Measurements from ENCODE around the gene SLX4IP.

The SLX4IP gene

DNA sequence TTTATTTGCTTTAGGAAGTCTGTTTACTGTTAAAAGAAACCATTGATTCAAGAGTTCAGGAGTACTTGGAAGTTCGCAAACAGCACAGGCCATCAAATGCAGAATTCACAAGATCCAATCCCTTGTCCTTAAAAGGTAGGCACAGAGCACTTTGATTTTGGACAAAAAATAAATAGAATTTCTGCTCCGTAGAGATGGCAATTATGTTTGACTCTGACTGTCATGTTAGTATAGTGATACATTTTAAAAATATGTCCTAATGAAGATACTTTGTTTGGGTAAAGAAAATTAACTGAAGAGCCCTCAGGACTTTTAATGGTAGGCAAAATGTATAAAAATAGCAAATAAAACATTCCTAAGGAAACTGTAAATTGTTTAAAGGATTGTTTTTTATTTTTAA is 125.6 kb downstream of the SLX4IP start:
- Mint-ChIP-seq H3K9me3 (no peaks in the 10 kb centered on the region), H3K36me3 (ENCODE audit: low read depth) (peaks cover 5% of the 10 kb centered on the region), H3K4me3 (no peak overlapping the region), H3K27me3 (ENCODE audit: low read depth) (peaks cover 3% of the 10 kb centered on the region), H3K27ac (no peak overlapping the region), H3K4me1 (ENCODE audit: low read depth) (peaks cover 28% of the 10 kb centered on the region)

DNA sequence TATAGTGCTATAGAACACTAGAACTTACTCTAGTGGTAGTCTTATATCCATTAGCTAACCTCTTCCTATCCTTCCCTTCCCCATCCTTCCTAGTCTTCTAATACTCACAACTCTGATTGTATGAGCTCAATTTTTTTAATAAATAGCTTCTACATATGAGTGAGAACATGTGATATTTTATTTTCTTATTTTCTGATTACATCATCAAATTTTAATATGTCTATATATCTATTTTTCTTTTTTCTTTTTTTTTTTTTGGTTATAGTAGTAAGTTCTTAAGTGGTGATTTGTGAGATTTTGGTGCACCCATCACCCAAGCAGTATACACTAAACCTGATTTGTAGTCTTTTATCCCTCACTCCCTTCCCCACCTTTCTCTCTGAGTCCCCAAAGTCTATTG is 126.2 kb downstream of the SLX4IP start:
- Mint-ChIP-seq H3K9me3 (no peaks in the 10 kb centered on the region), H3K27me3 (ENCODE audit: low read depth) (no peaks in the 10 kb centered on the region), H3K36me3 (ENCODE audit: low read depth) (peaks cover 7% of the 10 kb centered on the region), H3K27ac (no peak overlapping the region), H3K4me1 (ENCODE audit: low read depth) (peaks cover 31% of the 10 kb centered on the region), H3K4me3 (no peak overlapping the region)

DNA sequence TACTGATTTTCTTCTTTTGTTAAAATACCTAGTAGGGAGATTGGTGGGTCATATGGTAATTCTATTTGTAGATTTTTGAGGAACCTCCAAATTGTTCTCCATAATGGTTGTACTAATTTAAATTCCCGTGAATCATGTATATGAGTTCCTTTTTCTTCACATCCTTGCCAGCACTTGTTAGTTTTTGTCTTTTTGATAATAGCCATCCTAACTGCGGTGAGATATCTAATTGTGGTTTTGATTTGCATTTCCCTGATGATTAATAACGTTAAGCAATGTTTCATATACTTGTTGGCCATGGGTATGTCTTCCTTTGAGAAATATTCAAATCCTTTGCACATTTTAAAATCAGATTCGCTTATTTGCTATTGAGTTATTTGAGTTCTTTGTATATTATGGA is 127.8 kb downstream of the SLX4IP start:
- Mint-ChIP-seq H3K36me3 (ENCODE audit: low read depth) (peaks cover 9% of the 10 kb centered on the region), H3K4me1 (ENCODE audit: low read depth) (peaks cover 34% of the 10 kb centered on the region), H3K9me3 (no peaks in the 10 kb centered on the region), H3K27ac (no peak overlapping the region), H3K4me3 (no peak overlapping the region), H3K27me3 (ENCODE audit: low read depth) (no peaks in the 10 kb centered on the region)

DNA sequence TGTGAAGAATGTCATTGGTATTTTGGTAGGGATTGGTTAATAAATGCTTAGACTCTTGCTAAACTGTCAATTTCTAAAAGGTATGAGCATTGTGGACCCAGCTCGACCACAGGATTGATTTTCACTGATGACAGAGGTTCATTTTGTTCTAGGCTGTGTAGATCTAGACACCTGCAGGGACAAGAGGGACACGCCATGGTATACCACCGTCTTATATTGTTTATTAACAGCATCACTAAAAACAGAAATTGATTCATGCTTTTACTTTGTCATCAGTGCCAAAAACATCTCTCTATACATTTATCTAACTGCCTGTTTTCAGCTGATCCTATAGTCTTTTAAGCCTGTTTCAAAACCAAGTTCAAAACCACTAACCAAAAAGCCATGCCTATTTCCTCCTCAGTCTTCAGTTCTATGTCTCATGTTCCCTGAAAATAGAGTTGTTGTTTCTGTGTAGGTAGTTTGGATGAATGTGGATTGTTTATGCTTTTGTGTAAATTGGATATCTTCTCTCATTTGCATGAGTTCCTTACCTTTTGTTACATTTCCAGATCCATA is 128.9 kb downstream of the SLX4IP start:
- Mint-ChIP-seq H3K27ac (no peak overlapping the region), H3K36me3 (ENCODE audit: low read depth) (peaks cover 9% of the 10 kb centered on the region), H3K4me3 (no peak overlapping the region), H3K27me3 (ENCODE audit: low read depth) (no peaks in the 10 kb centered on the region), H3K4me1 (ENCODE audit: low read depth) (peaks cover 33% of the 10 kb centered on the region), H3K9me3 (no peaks in the 10 kb centered on the region)

DNA sequence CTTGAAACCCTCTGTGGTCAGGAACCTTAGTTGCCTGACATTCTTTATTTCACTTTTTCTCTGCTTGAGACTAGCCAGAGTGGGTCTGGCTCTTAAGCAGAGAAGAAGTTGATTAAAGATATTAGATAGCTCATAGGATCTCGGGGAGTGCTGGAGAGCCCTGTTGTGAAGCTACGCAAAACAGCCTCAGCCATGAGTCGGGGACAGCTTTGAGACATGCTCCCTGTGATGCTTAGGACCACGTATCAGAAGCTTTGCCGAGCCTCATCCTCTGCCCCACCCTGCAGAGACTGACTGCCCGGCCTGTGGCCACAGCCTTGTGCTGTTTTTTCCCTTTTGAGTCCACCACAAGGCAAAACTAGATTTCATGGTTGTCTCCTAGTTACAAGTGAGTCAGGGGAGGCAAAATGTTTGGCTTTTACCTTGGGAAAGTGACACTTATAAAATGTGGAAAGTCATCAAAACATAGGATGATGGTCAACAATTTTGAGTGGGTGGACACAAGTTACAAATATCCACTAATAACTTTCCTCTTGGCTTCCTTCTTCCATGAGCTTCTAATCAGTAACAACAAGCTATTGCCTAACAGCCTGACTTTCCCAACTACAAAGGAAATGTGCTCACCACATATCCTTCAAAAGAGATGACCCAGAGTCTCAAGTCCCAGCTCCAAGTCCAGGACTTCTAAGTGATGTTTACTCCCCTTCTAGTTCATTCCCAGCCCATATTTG is 130.3 kb downstream of the SLX4IP start:
- H3K36me3 Mint-ChIP-seq (ENCODE audit: low read depth) = peaks cover 12% of the 10 kb centered on the region
- no peak overlapping the region for H3K4me3 Mint-ChIP-seq
- no peaks in the 10 kb centered on the region for H3K27me3 Mint-ChIP-seq (ENCODE audit: low read depth)
- no peaks in the 10 kb centered on the region for H3K9me3 Mint-ChIP-seq
- H3K4me1 Mint-ChIP-seq (ENCODE audit: low read depth) = peaks cover 32% of the 10 kb centered on the region
- no peak overlapping the region for H3K27ac Mint-ChIP-seq

DNA sequence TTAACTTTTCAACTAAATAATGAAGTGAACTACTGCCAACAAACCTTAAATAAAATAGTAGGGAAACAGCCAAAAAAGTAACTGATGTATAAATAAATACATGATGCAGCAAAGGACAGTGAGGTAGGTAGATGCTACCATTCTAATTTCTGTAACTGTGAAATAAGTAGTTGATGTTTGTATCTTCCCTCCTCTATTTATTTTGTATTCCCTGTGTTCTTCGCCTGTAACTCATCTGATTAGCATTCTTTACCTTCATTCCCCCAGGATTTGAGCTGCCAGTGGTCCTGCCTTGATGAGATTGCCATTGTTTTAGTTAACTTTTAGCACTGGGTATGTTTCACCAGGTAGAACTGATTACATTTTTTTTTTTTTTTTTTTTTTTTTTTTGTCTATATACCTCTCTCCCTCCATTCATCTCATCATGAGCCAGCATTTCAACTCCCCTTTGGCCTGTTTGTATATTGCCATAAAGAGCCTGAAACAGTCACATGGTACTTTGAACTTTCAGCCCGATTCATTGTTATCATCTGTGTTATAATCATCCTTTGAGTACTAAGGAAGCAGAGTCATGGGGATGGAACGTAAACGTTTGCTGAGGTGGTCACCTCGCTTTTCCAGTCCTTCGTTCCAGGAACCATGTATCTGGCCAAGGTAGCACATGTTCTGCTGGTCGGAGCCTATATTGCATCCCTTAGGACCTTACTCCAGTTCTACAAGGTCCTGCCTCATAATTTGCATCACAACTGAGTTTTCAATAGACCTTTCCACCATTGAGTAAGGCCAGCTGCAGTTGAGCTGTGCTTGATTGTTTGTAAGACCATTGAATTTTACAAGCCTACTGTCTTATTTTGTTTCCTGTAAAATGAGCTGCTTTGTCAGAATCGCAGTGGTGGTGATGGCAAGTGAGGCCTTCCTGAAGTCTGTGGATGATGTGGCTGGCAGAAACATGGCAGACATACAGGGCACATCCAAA is 131.1 kb downstream of the SLX4IP start:
- Mint-ChIP-seq H3K4me1 (ENCODE audit: low read depth) (peaks cover 32% of the 10 kb centered on the region), H3K9me3 (no peaks in the 10 kb centered on the region), H3K27ac (no peak overlapping the region), H3K4me3 (no peak overlapping the region), H3K27me3 (ENCODE audit: low read depth) (no peaks in the 10 kb centered on the region), H3K36me3 (ENCODE audit: low read depth) (peaks cover 12% of the 10 kb centered on the region)

DNA sequence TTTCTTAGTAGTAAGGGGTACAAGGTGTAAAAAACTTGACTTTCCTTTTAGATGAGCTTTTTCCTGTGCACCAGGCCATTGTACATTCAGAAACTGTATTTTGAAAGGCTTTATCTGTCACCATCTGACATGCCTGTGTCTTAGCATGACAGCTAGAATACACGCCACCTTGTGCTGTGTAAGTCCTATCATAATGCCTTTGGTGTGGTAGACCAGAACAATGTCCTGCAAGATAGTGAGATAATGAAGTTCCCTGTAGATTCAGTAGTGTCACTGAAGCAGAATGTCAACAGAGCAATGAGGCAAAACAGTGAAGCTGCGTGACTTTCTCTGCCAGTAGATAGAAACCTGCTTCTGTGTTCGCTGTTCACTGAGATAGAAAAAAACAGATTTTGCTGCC is 132.9 kb downstream of the SLX4IP start:
- Mint-ChIP-seq H3K27ac (no peak overlapping the region), H3K4me3 (no peak overlapping the region), H3K9me3 (no peaks in the 10 kb centered on the region), H3K4me1 (ENCODE audit: low read depth) (peaks cover 39% of the 10 kb centered on the region), H3K36me3 (ENCODE audit: low read depth) (peaks cover 9% of the 10 kb centered on the region), H3K27me3 (ENCODE audit: low read depth) (no peaks in the 10 kb centered on the region)

DNA sequence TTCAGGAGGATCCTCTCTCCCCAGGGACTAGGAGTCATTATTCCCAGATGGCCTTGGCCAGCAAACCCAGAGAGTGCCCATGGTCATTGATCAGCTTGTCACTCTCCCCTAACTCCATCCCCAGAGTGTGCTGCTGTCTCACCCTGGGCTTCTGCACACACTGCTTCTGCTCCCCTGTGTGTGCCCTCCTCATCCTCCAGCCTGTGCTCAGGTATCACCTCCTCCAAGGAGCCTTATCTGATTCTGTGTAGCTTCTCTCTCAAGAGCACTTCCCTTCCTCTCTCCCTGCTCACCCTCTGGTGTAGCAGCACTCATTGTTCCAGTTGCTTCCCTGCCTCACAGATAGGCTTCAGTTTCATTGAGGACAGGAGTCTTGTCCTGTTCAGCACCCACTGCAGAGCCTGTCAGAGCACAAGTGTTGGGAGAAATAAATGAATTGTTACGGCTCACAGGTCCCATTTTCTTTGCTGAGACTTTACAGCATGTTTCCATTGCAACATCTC is 136.3 kb downstream of the SLX4IP start:
- Mint-ChIP-seq H3K27ac (no peak overlapping the region), H3K9me3 (no peaks in the 10 kb centered on the region), H3K27me3 (ENCODE audit: low read depth) (no peaks in the 10 kb centered on the region), H3K4me1 (ENCODE audit: low read depth) (peaks cover 18% of the 10 kb centered on the region), H3K36me3 (ENCODE audit: low read depth) (peaks cover 10% of the 10 kb centered on the region), H3K4me3 (no peak overlapping the region)

DNA sequence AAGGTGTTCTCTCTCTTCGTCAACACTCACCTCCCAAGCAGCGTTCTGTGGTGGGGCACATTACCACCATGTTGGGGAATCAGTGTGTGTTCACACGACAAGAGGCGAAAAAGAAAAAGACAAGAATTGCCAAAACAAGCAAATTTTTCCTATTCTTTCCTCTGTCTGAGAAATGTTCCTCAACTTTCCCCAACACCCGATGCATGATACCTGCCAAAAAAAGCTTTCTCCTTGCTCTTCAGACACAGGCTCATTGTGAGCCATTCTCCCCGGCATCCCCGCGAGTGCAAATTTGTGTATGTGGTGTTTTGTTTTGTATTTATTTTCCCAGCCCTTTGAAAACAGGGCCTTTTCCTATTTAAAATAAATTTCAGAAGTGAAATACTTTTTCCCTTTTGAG is 137.7 kb downstream of the SLX4IP start:
- Mint-ChIP-seq H3K27ac (no peak overlapping the region), H3K4me1 (ENCODE audit: low read depth) (peaks cover 15% of the 10 kb centered on the region)

DNA sequence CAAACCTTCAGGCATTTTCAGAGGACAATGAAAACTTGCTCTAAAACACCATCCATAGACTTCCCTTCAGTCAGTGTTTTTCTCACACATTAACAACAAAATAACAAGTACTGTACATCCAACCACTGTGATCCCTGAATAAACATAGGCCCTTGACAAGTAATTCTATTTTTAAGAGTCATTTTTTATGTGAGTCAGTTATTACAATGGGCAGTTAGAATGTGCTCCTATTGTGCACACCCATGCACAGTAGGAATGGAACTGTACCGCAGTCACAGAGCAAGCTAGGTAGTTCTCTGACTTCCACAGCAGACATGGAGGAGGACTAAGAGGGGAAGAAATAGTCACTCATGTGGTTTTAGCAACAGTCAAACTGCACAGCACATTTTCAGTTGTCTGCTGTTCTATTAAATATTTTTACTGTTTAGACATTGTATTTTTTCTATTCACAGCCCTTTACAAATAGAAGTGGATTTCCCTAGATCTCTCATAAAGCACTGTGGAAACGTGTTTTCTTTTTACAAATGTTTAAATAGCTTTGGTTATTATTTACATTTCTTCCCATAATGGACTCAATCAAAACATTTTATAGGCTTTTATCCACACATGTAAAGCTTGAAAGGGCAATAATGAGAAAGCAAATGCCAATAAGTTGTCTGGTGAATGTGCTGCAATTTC is 138.3 kb downstream of the SLX4IP start:
- no peaks in the 10 kb centered on the region for H3K9me3 Mint-ChIP-seq

More for the DNA sequence above, 137.7 kb downstream of the SLX4IP start:
- Mint-ChIP-seq H3K4me3 (no peak overlapping the region), H3K27me3 (ENCODE audit: low read depth) (no peaks in the 10 kb centered on the region), H3K9me3 (no peaks in the 10 kb centered on the region), H3K36me3 (ENCODE audit: low read depth) (peaks cover 9% of the 10 kb centered on the region)

DNA sequence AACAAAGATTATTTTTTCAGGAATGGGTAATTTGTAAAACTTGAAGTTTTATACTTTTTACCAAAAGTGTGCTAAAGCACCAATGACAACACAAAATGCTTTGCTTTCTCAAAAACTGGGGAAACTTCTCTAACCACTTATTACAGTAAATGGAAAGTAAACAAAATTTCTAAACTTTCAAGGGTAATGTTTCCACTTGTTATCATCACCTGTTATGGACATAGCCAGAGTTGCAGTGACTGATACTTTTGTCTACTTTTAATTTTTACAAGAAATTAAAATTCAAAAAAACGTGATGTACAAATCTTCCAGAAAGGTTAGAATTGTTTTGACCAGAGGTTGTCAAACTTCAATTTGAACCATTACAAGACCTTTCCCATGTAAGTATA is 138.8 kb downstream of the SLX4IP start:
- Mint-ChIP-seq H3K9me3 (no peaks in the 10 kb centered on the region), H3K4me1 (ENCODE audit: low read depth) (peaks cover 13% of the 10 kb centered on the region), H3K36me3 (ENCODE audit: low read depth) (peaks cover 9% of the 10 kb centered on the region), H3K4me3 (no peak overlapping the region), H3K27me3 (ENCODE audit: low read depth) (no peaks in the 10 kb centered on the region), H3K27ac (no peak overlapping the region)

More for the DNA sequence above, 138.3 kb downstream of the SLX4IP start:
- no peak overlapping the region for H3K4me3 Mint-ChIP-seq
- no peaks in the 10 kb centered on the region for H3K27me3 Mint-ChIP-seq (ENCODE audit: low read depth)
- H3K27ac Mint-ChIP-seq = no peak overlapping the region
- peaks cover 9% of the 10 kb centered on the region for H3K4me1 Mint-ChIP-seq (ENCODE audit: low read depth)
- peaks cover 9% of the 10 kb centered on the region for H3K36me3 Mint-ChIP-seq (ENCODE audit: low read depth)

DNA sequence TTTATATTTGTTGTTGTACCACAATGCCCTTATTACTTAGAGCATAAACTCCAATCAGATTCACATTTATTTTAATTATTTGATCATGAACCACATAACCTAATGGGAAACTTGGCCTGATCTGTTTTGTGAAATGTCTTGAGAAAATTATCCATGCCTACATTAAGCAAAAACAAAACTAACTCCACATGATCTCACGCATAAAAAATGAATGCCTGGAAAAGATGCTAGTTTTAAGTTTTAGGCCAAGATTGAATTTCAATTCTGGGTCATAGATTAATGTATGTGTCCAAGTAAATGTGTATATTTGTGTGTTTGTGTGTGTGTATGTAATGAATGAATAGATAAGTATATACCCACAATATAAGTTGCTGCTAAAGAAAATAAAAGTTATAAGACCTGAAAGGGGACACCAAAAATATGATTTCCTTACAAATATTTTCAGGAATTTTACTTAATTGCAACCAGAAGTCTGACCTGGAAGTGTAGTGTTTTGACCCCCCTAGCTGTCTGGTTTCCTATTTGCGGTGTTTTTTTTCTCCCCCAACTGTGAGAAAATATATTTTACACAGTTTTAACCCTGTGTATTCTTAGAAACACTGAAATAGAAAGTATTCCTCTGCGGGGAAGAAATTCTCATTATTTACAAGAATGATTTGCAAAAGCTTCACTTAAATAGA is 141.4 kb downstream of the SLX4IP start:
- H3K4me1 Mint-ChIP-seq (ENCODE audit: low read depth) = peaks cover 11% of the 10 kb centered on the region
- H3K27ac Mint-ChIP-seq = no peak overlapping the region
- H3K27me3 Mint-ChIP-seq (ENCODE audit: low read depth) = no peaks in the 10 kb centered on the region
- H3K4me3 Mint-ChIP-seq = no peak overlapping the region
- peaks cover 3% of the 10 kb centered on the region for H3K36me3 Mint-ChIP-seq (ENCODE audit: low read depth)
- H3K9me3 Mint-ChIP-seq = no peaks in the 10 kb centered on the region

DNA sequence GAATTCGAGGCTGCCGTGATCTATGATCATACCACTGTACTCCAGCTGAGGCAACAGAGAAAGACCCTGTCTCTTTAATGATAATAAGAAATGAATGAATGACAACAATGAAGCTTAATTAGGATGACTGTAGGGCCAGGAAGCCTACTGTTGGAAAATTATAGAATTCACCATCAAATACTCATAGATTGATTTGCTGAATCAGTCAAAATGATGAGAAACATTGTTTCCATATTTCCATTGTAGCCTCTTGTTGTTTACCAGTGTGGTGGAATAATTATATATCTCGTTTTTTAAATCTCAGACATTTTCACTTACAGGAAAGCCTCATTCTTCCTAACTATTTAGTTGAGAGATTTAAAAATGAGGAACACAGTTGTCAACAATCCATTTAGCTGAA is 142.5 kb downstream of the SLX4IP start:
- Mint-ChIP-seq H3K36me3 (ENCODE audit: low read depth) (peaks cover 3% of the 10 kb centered on the region), H3K4me3 (no peak overlapping the region), H3K4me1 (ENCODE audit: low read depth) (peaks cover 6% of the 10 kb centered on the region), H3K27ac (no peak overlapping the region), H3K27me3 (ENCODE audit: low read depth) (no peaks in the 10 kb centered on the region), H3K9me3 (no peaks in the 10 kb centered on the region)

DNA sequence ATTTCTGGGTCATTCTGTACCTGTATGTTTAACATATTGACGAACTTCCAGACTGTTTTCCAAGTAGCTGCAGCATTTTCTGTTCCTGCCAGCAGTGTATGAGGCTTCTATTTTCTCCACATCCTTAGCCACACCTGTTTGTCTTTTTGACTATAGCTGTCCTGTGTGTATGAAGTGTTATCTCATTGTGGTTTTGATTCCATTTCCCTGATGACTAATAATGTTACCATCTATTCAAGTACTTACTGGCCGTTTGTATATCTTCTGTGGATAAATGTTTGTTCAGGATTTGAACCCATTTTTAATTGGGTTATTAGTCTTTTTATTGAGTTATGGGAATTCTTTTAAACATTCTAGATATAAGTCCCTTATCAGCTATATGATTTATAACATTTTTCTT is 143.5 kb downstream of the SLX4IP start:
- Mint-ChIP-seq H3K36me3 (ENCODE audit: low read depth) (peaks cover 3% of the 10 kb centered on the region), H3K4me3 (no peak overlapping the region), H3K4me1 (ENCODE audit: low read depth) (peaks cover 6% of the 10 kb centered on the region), H3K27me3 (ENCODE audit: low read depth) (no peaks in the 10 kb centered on the region), H3K9me3 (no peaks in the 10 kb centered on the region), H3K27ac (no peak overlapping the region)

All from T-helper 1 cell treated with Interleukin-12 subunit alpha and Interleukin-12 subunit beta and Interleukin-4 antibody, amounts not matched to agents 30 μg/mL and 1 μg/mL, for 36 hours (primary cell).